ENCODE data around the gene TRAPPC2B. TPM values are rescaled to one million over a fixed set of nuclear protein-coding genes. Genes with fewer than 3 reads are reported as not detected.

The TRAPPC2B gene
- total and polyA plus RNA-seq, 2 experiments from 2014 or later: 27.8 to 39.0 TPM

GRCh38 chr19:57377498-57378146 is 14.3 kb downstream of the TRAPPC2B start:
- no peaks in the 10 kb centered on the region for H3K36me3 ChIP-seq (replicated peaks; ENCODE audit: insufficient read depth, low read depth)

GRCh38 chr19:57380923-57381322 is 17.6 kb downstream of the TRAPPC2B start:
- no peak overlapping the region for H3K4me3 ChIP-seq
- no peaks in the 10 kb centered on the region for H3K4me1 ChIP-seq (ENCODE audit: insufficient read depth)
- no peaks in the 10 kb centered on the region for H3K9me3 ChIP-seq (ENCODE audit: low read depth)
- no peaks in the 10 kb centered on the region for H3K9me2 ChIP-seq (replicated peaks; ENCODE audit: insufficient read depth)
- H3K79me2 ChIP-seq: no peaks in the 10 kb centered on the region
- no peaks in the 10 kb centered on the region for H3K36me3 ChIP-seq (replicated peaks; ENCODE audit: insufficient read depth, low read depth)
- no peaks in the 10 kb centered on the region for H3K27me3 ChIP-seq
- TF ChIP-seq EZH2phosphoT487 (IDR thresholded peaks at IDR 0.05; ENCODE audit: low read depth, severe bottlenecking, unreplicated experiment) (no peak), EZH2 (IDR thresholded peaks at IDR 0.05; ENCODE audit: borderline replicate concordance) (no peak)
- TF ChIP-seq, protein P1, sequence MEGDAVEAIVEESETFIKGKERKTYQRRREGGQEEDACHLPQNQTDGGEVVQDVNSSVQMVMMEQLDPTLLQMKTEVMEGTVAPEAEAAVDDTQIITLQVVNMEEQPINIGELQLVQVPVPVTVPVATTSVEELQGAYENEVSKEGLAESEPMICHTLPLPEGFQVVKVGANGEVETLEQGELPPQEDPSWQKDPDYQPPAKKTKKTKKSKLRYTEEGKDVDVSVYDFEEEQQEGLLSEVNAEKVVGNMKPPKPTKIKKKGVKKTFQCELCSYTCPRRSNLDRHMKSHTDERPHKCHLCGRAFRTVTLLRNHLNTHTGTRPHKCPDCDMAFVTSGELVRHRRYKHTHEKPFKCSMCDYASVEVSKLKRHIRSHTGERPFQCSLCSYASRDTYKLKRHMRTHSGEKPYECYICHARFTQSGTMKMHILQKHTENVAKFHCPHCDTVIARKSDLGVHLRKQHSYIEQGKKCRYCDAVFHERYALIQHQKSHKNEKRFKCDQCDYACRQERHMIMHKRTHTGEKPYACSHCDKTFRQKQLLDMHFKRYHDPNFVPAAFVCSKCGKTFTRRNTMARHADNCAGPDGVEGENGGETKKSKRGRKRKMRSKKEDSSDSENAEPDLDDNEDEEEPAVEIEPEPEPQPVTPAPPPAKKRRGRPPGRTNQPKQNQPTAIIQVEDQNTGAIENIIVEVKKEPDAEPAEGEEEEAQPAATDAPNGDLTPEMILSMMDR (IDR thresholded peaks at IDR 0.05; ENCODE audit: poor library complexity): no peak
- H4K20me1 ChIP-seq (ENCODE audit: insufficient read depth, poor library complexity, severe bottlenecking): no peaks in the 10 kb centered on the region
- no peak overlapping the region for H3K4me2 ChIP-seq
- H3K27ac ChIP-seq: no peak overlapping the region
- no peak overlapping the region for H2AFZ ChIP-seq
- no peak for DNase-seq (ENCODE audit: low spot score)

More at GRCh38 chr19:57377498-57378146, 14.3 kb downstream of the TRAPPC2B start:
- no peaks in the 10 kb centered on the region for H3K9me2 ChIP-seq (replicated peaks; ENCODE audit: insufficient read depth)
- no peak for DNase-seq (ENCODE audit: low spot score)
- no peaks in the 10 kb centered on the region for H3K27me3 ChIP-seq
- H3K4me2 ChIP-seq: no peak overlapping the region
- H3K9me3 ChIP-seq (ENCODE audit: low read depth): no peaks in the 10 kb centered on the region
- no peaks in the 10 kb centered on the region for H4K20me1 ChIP-seq (ENCODE audit: insufficient read depth, poor library complexity, severe bottlenecking)
- TF ChIP-seq EZH2 (IDR thresholded peaks at IDR 0.05; ENCODE audit: borderline replicate concordance) (no peak), EZH2phosphoT487 (IDR thresholded peaks at IDR 0.05; ENCODE audit: low read depth, severe bottlenecking, unreplicated experiment) (no peak)
- TF ChIP-seq, protein P1 (IDR thresholded peaks at IDR 0.05; ENCODE audit: poor library complexity): no peak
- no peak overlapping the region for H3K4me3 ChIP-seq
- H3K27ac ChIP-seq: no peak overlapping the region
- H3K79me2 ChIP-seq: no peaks in the 10 kb centered on the region
- no peak overlapping the region for H2AFZ ChIP-seq
- 97% methylated on average over 3 of the region's 3 CpGs for WGBS (ENCODE audit: low lambda C conversion rate, missing lambda C conversion rate)
- H3K4me1 ChIP-seq (ENCODE audit: insufficient read depth): no peaks in the 10 kb centered on the region

DNA sequence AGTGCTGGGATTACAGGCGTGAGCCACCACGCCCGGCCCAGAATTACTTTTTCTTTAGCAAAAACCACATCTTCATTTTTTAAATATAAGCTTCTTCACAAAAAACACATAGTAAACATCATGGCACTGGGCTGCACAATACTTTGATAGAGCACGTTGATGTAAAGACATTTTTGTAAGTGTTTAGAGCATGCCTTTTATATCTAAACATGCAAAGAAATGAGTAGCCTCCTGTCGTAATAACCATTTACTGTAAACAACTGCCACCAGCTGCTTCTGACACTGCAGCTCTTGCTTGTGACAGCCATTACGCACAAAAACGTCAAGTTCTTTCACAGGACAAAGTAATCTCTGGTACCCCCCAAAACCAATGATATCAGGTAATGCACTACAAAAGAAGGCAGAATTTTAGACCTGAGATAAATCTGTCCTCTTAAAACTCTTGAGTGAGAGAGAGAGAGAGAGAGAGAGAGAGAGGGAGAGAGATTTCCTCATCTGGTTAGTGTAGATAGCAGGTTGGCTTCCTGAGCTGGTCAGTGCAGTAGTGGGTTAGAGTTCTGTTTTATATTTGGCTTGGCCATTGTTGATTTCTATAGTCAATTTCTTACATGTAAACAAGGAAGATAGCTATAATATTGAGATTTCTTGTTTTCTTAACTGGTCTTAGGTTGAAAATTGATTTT is 19.6 kb downstream of the TRAPPC2B start:
- Histone ChIP-seq H3K9me2 (replicated peaks; ENCODE audit: insufficient read depth) (no peaks in the 10 kb centered on the region), H3K9me3 (ENCODE audit: low read depth) (no peaks in the 10 kb centered on the region), H3K79me2 (no peaks in the 10 kb centered on the region), H3K27me3 (no peaks in the 10 kb centered on the region), H3K4me3 (no peak overlapping the region), H3K4me2 (no peak overlapping the region), H3K36me3 (replicated peaks; ENCODE audit: insufficient read depth, low read depth) (no peaks in the 10 kb centered on the region), H3K27ac (no peak overlapping the region), H2AFZ (no peak overlapping the region), H4K20me1 (ENCODE audit: insufficient read depth, poor library complexity, severe bottlenecking) (no peaks in the 10 kb centered on the region), H3K4me1 (ENCODE audit: insufficient read depth) (no peaks in the 10 kb centered on the region)
- no peak for TF ChIP-seq EZH2 (IDR thresholded peaks at IDR 0.05; ENCODE audit: borderline replicate concordance)
- TF ChIP-seq, protein P1 (IDR thresholded peaks at IDR 0.05; ENCODE audit: poor library complexity): no peak
- no peak for DNase-seq (ENCODE audit: low spot score)
- WGBS (ENCODE audit: low lambda C conversion rate, missing lambda C conversion rate): 78% methylated on average over 7 of the region's 7 CpGs
